ENCODE measurements around the gene MEX3B.
A peak's percentile ranks its signal among the peaks of the same experiment; 100 is the strongest.

The MEX3B gene

GRCh38 chr15:82047453-82048400 is 1.9 kb upstream of the MEX3B start:
- Histone ChIP-seq H3K27ac (ENCODE audit: low read depth, low read length) (peak overlapping the region; percentile 47), H3K27me3 (ENCODE audit: control insufficient read depth, insufficient read depth, low read length) (peaks cover 44% of the 10 kb centered on the region), H3K9ac (ENCODE audit: low read depth, low read length) (peak overlapping the region; percentile 59), H3K4me3 (ENCODE audit: low read depth, low read length) (peak overlapping the region; percentile 60), H3K9me3 (ENCODE audit: control insufficient read depth, insufficient read depth, low read length) (no peaks in the 10 kb centered on the region), H3K36me3 (ENCODE audit: control insufficient read depth, insufficient read depth, low read length) (no peaks in the 10 kb centered on the region), H3K4me1 (ENCODE audit: control insufficient read depth, insufficient read depth, low read length) (peaks cover 7% of the 10 kb centered on the region)

GRCh38 chr15:82046666-82047452 is 1.0 kb upstream of the MEX3B start:
- peak overlapping the region; percentile 96 for H3K27ac ChIP-seq (ENCODE audit: low read depth, low read length)
- peak overlapping the region; percentile 60 for H3K9ac ChIP-seq (ENCODE audit: low read depth, low read length)
- peaks cover 53% of the 10 kb centered on the region for H3K27me3 ChIP-seq (ENCODE audit: control insufficient read depth, insufficient read depth, low read length)
- H3K4me3 ChIP-seq (ENCODE audit: low read depth, low read length) = peak overlapping the region; percentile 87
- no peaks in the 10 kb centered on the region; the same call in 1 of the 2 replicates for H3K36me3 ChIP-seq (ENCODE audit: control insufficient read depth, insufficient read depth, low read length)
- H3K9me3 ChIP-seq (ENCODE audit: control insufficient read depth, insufficient read depth, low read length) = no peaks in the 10 kb centered on the region
- H3K4me1 ChIP-seq (ENCODE audit: control insufficient read depth, insufficient read depth, low read length) = peaks cover 7% of the 10 kb centered on the region

- Histone ChIP-seq H3K9ac (ENCODE audit: low read depth, low read length) (peak overlapping the region; percentile 42), H3K27ac (ENCODE audit: low read depth, low read length) (peak overlapping the region; percentile 78)
Observed at GRCh38 chr15:82045179-82045891, 483 bp downstream of the MEX3B start.

GRCh38 chr15:82044373-82045178 is 1.2 kb downstream of the MEX3B start:
- Histone ChIP-seq H3K36me3 (ENCODE audit: control insufficient read depth, insufficient read depth, low read length) (no peaks in the 10 kb centered on the region; the same call in 1 of the 2 replicates), H3K9me3 (ENCODE audit: control insufficient read depth, insufficient read depth, low read length) (no peaks in the 10 kb centered on the region), H3K4me1 (ENCODE audit: control insufficient read depth, insufficient read depth, low read length) (peaks cover 11% of the 10 kb centered on the region), H3K27me3 (ENCODE audit: control insufficient read depth, insufficient read depth, low read length) (peaks cover 46% of the 10 kb centered on the region), H3K4me3 (ENCODE audit: low read depth, low read length) (peak overlapping the region; percentile 87), H3K9ac (ENCODE audit: low read depth, low read length) (peak overlapping the region; percentile 41; the same call in 1 of the 2 replicates), H3K27ac (ENCODE audit: low read depth, low read length) (peak overlapping the region; percentile 78)

More at GRCh38 chr15:82045179-82045891, 483 bp downstream of the MEX3B start:
- H3K36me3 ChIP-seq (ENCODE audit: control insufficient read depth, insufficient read depth, low read length) = no peaks in the 10 kb centered on the region; the same call in 1 of the 2 replicates
- peaks cover 11% of the 10 kb centered on the region for H3K4me1 ChIP-seq (ENCODE audit: control insufficient read depth, insufficient read depth, low read length)
- no peaks in the 10 kb centered on the region for H3K9me3 ChIP-seq (ENCODE audit: control insufficient read depth, insufficient read depth, low read length)
- H3K4me3 ChIP-seq (ENCODE audit: low read depth, low read length) = peak overlapping the region; percentile 87
- peaks cover 53% of the 10 kb centered on the region for H3K27me3 ChIP-seq (ENCODE audit: control insufficient read depth, insufficient read depth, low read length)

GRCh38 chr15:82043796-82044372 is 1.9 kb downstream of the MEX3B start:
- no peaks in the 10 kb centered on the region; the same call in 1 of the 2 replicates for H3K36me3 ChIP-seq (ENCODE audit: control insufficient read depth, insufficient read depth, low read length)
- H3K9me3 ChIP-seq (ENCODE audit: control insufficient read depth, insufficient read depth, low read length) = no peaks in the 10 kb centered on the region
- H3K9ac ChIP-seq (ENCODE audit: low read depth, low read length) = 0 out of 2 replicates have a peak overlapping the region, but pooled peaks have one; percentile 41
- peaks cover 11% of the 10 kb centered on the region for H3K4me1 ChIP-seq (ENCODE audit: control insufficient read depth, insufficient read depth, low read length)
- H3K27me3 ChIP-seq (ENCODE audit: control insufficient read depth, insufficient read depth, low read length) = peaks cover 39% of the 10 kb centered on the region
- no peak overlapping the region for H3K27ac ChIP-seq (ENCODE audit: low read depth, low read length)
- H3K4me3 ChIP-seq (ENCODE audit: low read depth, low read length) = peak overlapping the region; percentile 87

GRCh38 chr15:82043130-82043673 is 2.6 kb downstream of the MEX3B start:
- Histone ChIP-seq H3K27ac (ENCODE audit: low read depth, low read length) (no peak overlapping the region), H3K4me3 (ENCODE audit: low read depth, low read length) (peak overlapping the region; percentile 87), H3K27me3 (ENCODE audit: control insufficient read depth, insufficient read depth, low read length) (peaks cover 32% of the 10 kb centered on the region), H3K4me1 (ENCODE audit: control insufficient read depth, insufficient read depth, low read length) (peaks cover 9% of the 10 kb centered on the region), H3K36me3 (ENCODE audit: control insufficient read depth, insufficient read depth, low read length) (no peaks in the 10 kb centered on the region; the same call in 1 of the 2 replicates), H3K9me3 (ENCODE audit: control insufficient read depth, insufficient read depth, low read length) (no peaks in the 10 kb centered on the region), H3K9ac (ENCODE audit: low read depth, low read length) (no peak overlapping the region)

- no peak overlapping the region for H3K9ac ChIP-seq (ENCODE audit: low read depth, low read length)
- H3K9me3 ChIP-seq (ENCODE audit: control insufficient read depth, insufficient read depth, low read length) = no peaks in the 10 kb centered on the region
- peaks cover 4% of the 10 kb centered on the region; the same call in 1 of the 2 replicates for H3K4me1 ChIP-seq (ENCODE audit: control insufficient read depth, insufficient read depth, low read length)
- H3K4me3 ChIP-seq (ENCODE audit: low read depth, low read length) = no peak overlapping the region
- peaks cover 27% of the 10 kb centered on the region for H3K27me3 ChIP-seq (ENCODE audit: control insufficient read depth, insufficient read depth, low read length)
- no peak overlapping the region for H3K27ac ChIP-seq (ENCODE audit: low read depth, low read length)
- H3K36me3 ChIP-seq (ENCODE audit: control insufficient read depth, insufficient read depth, low read length) = no peaks in the 10 kb centered on the region; the same call in 1 of the 2 replicates
Observed at GRCh38 chr15:82040862-82041261, 5.0 kb downstream of the MEX3B start.

GRCh38 chr15:82040390-82040789 is 5.4 kb downstream of the MEX3B start:
- Histone ChIP-seq H3K9ac (ENCODE audit: low read depth, low read length) (no peak overlapping the region), H3K9me3 (ENCODE audit: control insufficient read depth, insufficient read depth, low read length) (no peaks in the 10 kb centered on the region), H3K4me1 (ENCODE audit: control insufficient read depth, insufficient read depth, low read length) (peaks cover 4% of the 10 kb centered on the region; the same call in 1 of the 2 replicates), H3K27me3 (ENCODE audit: control insufficient read depth, insufficient read depth, low read length) (peaks cover 27% of the 10 kb centered on the region), H3K36me3 (ENCODE audit: control insufficient read depth, insufficient read depth, low read length) (no peaks in the 10 kb centered on the region; the same call in 1 of the 2 replicates), H3K27ac (ENCODE audit: low read depth, low read length) (no peak overlapping the region), H3K4me3 (ENCODE audit: low read depth, low read length) (no peak overlapping the region)

GRCh38 chr15:82039871-82040270 is 5.9 kb downstream of the MEX3B start:
- Histone ChIP-seq H3K4me3 (ENCODE audit: low read depth, low read length) (no peak overlapping the region), H3K27ac (ENCODE audit: low read depth, low read length) (no peak overlapping the region), H3K9ac (ENCODE audit: low read depth, low read length) (no peak overlapping the region), H3K36me3 (ENCODE audit: control insufficient read depth, insufficient read depth, low read length) (no peaks in the 10 kb centered on the region; the same call in 1 of the 2 replicates), H3K4me1 (ENCODE audit: control insufficient read depth, insufficient read depth, low read length) (peaks cover 4% of the 10 kb centered on the region; the same call in 1 of the 2 replicates), H3K27me3 (ENCODE audit: control insufficient read depth, insufficient read depth, low read length) (peaks cover 27% of the 10 kb centered on the region), H3K9me3 (ENCODE audit: control insufficient read depth, insufficient read depth, low read length) (no peaks in the 10 kb centered on the region)

Measured in HUES48 (cell line).